ENCODE measurements around the gene F3. TPM values are rescaled to one million over a fixed set of nuclear protein-coding genes. Genes with fewer than 3 reads are reported as not detected.

F3 gene
- total RNA-seq, 1 experiment from 2014 or later = 8.0 TPM

GRCh38 chr1:94553931-94554330 is 12.4 kb upstream of the F3 start:
- Histone ChIP-seq H3K4me3 (ENCODE audit: low read length) (no peak overlapping the region), H3F3A (ENCODE audit: low read length, unreplicated experiment) (no peaks in the 10 kb centered on the region), H3K79me2 (ENCODE audit: low read length) (no peaks in the 10 kb centered on the region), H3K4me1 (ENCODE audit: insufficient read depth, low read length) (peaks cover 24% of the 10 kb centered on the region), H4K20me1 (ENCODE audit: low read length) (no peaks in the 10 kb centered on the region), H3K9me2 (replicated peaks; ENCODE audit: low read length) (no peaks in the 10 kb centered on the region), H3K9me3 (ENCODE audit: low read length) (no peaks in the 10 kb centered on the region), H3K36me3 (ENCODE audit: low read depth, low read length) (no peaks in the 10 kb centered on the region), H3K4me2 (ENCODE audit: low read length) (no peak overlapping the region), H3K27ac (ENCODE audit: low read length) (no peak overlapping the region), H3K27me3 (ENCODE audit: low read length) (no peaks in the 10 kb centered on the region), H3K9ac (ENCODE audit: low read length) (no peak overlapping the region), H2AFZ (ENCODE audit: low read length) (no peak overlapping the region)
- CTCF ChIA-PET = no interaction called here
- ATAC-seq (no peak), DNase-seq (no peak)
- no peak for TF ChIP-seq CTCF (conservative IDR thresholded peaks at IDR 0.05; ENCODE audit: low read depth, low read length)
- TF ChIP-seq EZH2phosphoT487 (IDR thresholded peaks at IDR 0.05; ENCODE audit: borderline replicate concordance, low read length) = no peak
- no peak for TF ChIP-seq EZH2 (IDR thresholded peaks at IDR 0.05; ENCODE audit: low read length, unreplicated experiment)
- POLR2A ChIA-PET (ENCODE audit: unreplicated experiment) = no interaction called here
- intact Hi-C loops (cut with micrococcal nuclease) = no loop called here
- BruUV-seq (replicated peaks) = no TSS peak

GRCh38 chr1:94553323-94553730 is 11.8 kb upstream of the F3 start:
- TF ChIP-seq EZH2phosphoT487 (IDR thresholded peaks at IDR 0.05; ENCODE audit: borderline replicate concordance, low read length) = no peak
- TF ChIP-seq CTCF (conservative IDR thresholded peaks at IDR 0.05; ENCODE audit: low read depth, low read length) = no peak
- TF ChIP-seq EZH2 (IDR thresholded peaks at IDR 0.05; ENCODE audit: low read length, unreplicated experiment) = no peak
- POLR2A ChIA-PET (ENCODE audit: unreplicated experiment) = no interaction called here
- DNase-seq (peak; percentile 28), ATAC-seq (peak; percentile 42)
- Histone ChIP-seq H3K27ac (ENCODE audit: low read length) (no peak overlapping the region), H3K9me3 (ENCODE audit: low read length) (no peaks in the 10 kb centered on the region), H3K4me1 (ENCODE audit: insufficient read depth, low read length) (peaks cover 24% of the 10 kb centered on the region), H3K79me2 (ENCODE audit: low read length) (no peaks in the 10 kb centered on the region), H3K9ac (ENCODE audit: low read length) (no peak overlapping the region), H3K36me3 (ENCODE audit: low read depth, low read length) (no peaks in the 10 kb centered on the region), H3K27me3 (ENCODE audit: low read length) (no peaks in the 10 kb centered on the region), H2AFZ (ENCODE audit: low read length) (0 out of 2 replicates have a peak overlapping the region, but pooled peaks have one; percentile 14), H3K4me3 (ENCODE audit: low read length) (no peak overlapping the region), H3K4me2 (ENCODE audit: low read length) (0 out of 2 replicates have a peak overlapping the region, but pooled peaks have one; percentile 24), H4K20me1 (ENCODE audit: low read length) (no peaks in the 10 kb centered on the region), H3F3A (ENCODE audit: low read length, unreplicated experiment) (no peaks in the 10 kb centered on the region), H3K9me2 (replicated peaks; ENCODE audit: low read length) (no peaks in the 10 kb centered on the region)
- intact Hi-C loops (cut with micrococcal nuclease) = no loop called here
- no TSS peak for BruUV-seq (replicated peaks)
- CTCF ChIA-PET = no interaction called here

- 0 out of 2 replicates have a peak overlapping the region, but pooled peaks have one; percentile 8 for H3K4me2 ChIP-seq (ENCODE audit: low read length)
- ATAC-seq (peak; percentile 45), DNase-seq (peak; percentile 54)
- CTCF ChIA-PET = no interaction called here
- H4K20me1 ChIP-seq (ENCODE audit: low read length) = no peaks in the 10 kb centered on the region
- H3F3A ChIP-seq (ENCODE audit: low read length, unreplicated experiment) = no peaks in the 10 kb centered on the region
- no peaks in the 10 kb centered on the region for H3K79me2 ChIP-seq (ENCODE audit: low read length)
- intact Hi-C loops (cut with micrococcal nuclease) = no loop called here
- H3K4me3 ChIP-seq (ENCODE audit: low read length) = no peak overlapping the region
- no peak overlapping the region for H3K9ac ChIP-seq (ENCODE audit: low read length)
- H3K9me2 ChIP-seq (replicated peaks; ENCODE audit: low read length) = no peaks in the 10 kb centered on the region
- no peaks in the 10 kb centered on the region for H3K36me3 ChIP-seq (ENCODE audit: low read depth, low read length)
- POLR2A ChIA-PET (ENCODE audit: unreplicated experiment) = interaction anchor here (0.5 kb wide), 1 partner anchor 474 kb away, joined by 3 read pairs; no protein-coding TSS in a partner anchor
- TF ChIP-seq EZH2phosphoT487 (IDR thresholded peaks at IDR 0.05; ENCODE audit: borderline replicate concordance, low read length) (no peak), CTCF (conservative IDR thresholded peaks at IDR 0.05; ENCODE audit: low read depth, low read length) (no peak), EZH2 (IDR thresholded peaks at IDR 0.05; ENCODE audit: low read length, unreplicated experiment) (no peak)
- no peak overlapping the region for H2AFZ ChIP-seq (ENCODE audit: low read length)
- H3K4me1 ChIP-seq (ENCODE audit: insufficient read depth, low read length) = peaks cover 24% of the 10 kb centered on the region
- H3K27ac ChIP-seq (ENCODE audit: low read length) = no peak overlapping the region
- BruUV-seq (replicated peaks) = no TSS peak
- no peaks in the 10 kb centered on the region for H3K9me3 ChIP-seq (ENCODE audit: low read length)
- H3K27me3 ChIP-seq (ENCODE audit: low read length) = no peaks in the 10 kb centered on the region
These were observed 10.6 kb upstream of the F3 start for GRCh38 chr1:94552071-94552586.

Measured in PC-3 (cell line).